Neural cell (in vitro differentiated cells): ENCODE measurements around the gene TIAM2. TPM values are rescaled to one million over a fixed set of nuclear protein-coding genes. Genes with fewer than 3 reads are reported as not detected.

ENCODE experiments used
- H2AFZ ChIP-seq: fragments of 200-600, 300-800 bp; sonication (generic), shearing (Covaris generic); 2 replicates; pipeline ENCODE4 v1.6.0; 2014; ENCODE audit warnings: low read depth, mild to moderate bottlenecking, antibody characterized with exemption, low read length, moderate library complexity
- H3F3A ChIP-seq: fragments of 200-600 bp; shearing (Covaris generic); 2 replicates; pipeline ENCODE4 v1.6.1; 2016; ENCODE audit warnings: mild to moderate bottlenecking, moderate library complexity, mixed read lengths, antibody characterized with exemption, low read length; ENCODE audit not compliant: insufficient read depth, poor library complexity, severe bottlenecking
- H3K27ac ChIP-seq: fragments of 200-600, 300-800 bp; sonication (generic), shearing (Covaris generic); 2 replicates; pipeline ENCODE4 v1.5.1; 2014; ENCODE audit warnings: mild to moderate bottlenecking, low read length, moderate library complexity
- H3K27me3 ChIP-seq: fragments of 300-800, 200-600 bp; sonication (generic), shearing (Covaris generic); 2 replicates; pipeline ENCODE4 v1.6.0; 2014; ENCODE audit warnings: mild to moderate bottlenecking, low read depth, low read length, moderate library complexity; ENCODE audit not compliant: insufficient read depth
- H3K36me3 ChIP-seq: fragments of 300-800, 200-600 bp; sonication (generic), shearing (Covaris generic); 2 replicates; pipeline ENCODE4 v1.5.1; 2014; ENCODE audit warnings: mild to moderate bottlenecking, antibody characterized with exemption, low read length, moderate library complexity; ENCODE audit not compliant: insufficient read depth
- H3K4me2 ChIP-seq: fragments of 300-800, 200-600 bp; sonication (generic), shearing (Covaris generic); 2 replicates; pipeline ENCODE4 v1.6.0; 2014; ENCODE audit warnings: mild to moderate bottlenecking, low read length
- H3K4me3 ChIP-seq: fragments of 300-800, 200-600 bp; sonication (generic), shearing (Covaris generic); 2 replicates; pipeline ENCODE4 v1.5.1; 2014; ENCODE audit warnings: mild to moderate bottlenecking, low read length, moderate library complexity
- H3K79me2 ChIP-seq: fragments of 200-600 bp; shearing (Covaris generic); replicated peaks from 2 replicates; pipeline ENCODE4 v1.6.0; 2014; ENCODE audit warnings: mild to moderate bottlenecking, low read length, moderate library complexity; ENCODE audit not compliant: insufficient read depth
- H3K9ac ChIP-seq: fragments of 300-800, 200-600 bp; sonication (generic), shearing (Covaris generic); 2 replicates; pipeline ENCODE4 v1.6.1; 2016; ENCODE audit warnings: mild to moderate bottlenecking, low read length, mixed read lengths
- H3K9me2 ChIP-seq: fragments of 200-600 bp; shearing (Covaris generic); 2 replicates; pipeline ENCODE4 v1.6.1; 2016; ENCODE audit warnings: mild to moderate bottlenecking, low read length, mixed read lengths; ENCODE audit not compliant: insufficient read depth
- H3K9me3 ChIP-seq: fragments of 200-600, 300-800 bp; sonication (generic), shearing (Covaris generic); 2 replicates; pipeline ENCODE4 v1.6.1; 2016; ENCODE audit warnings: mild to moderate bottlenecking, mixed run types, low read length, moderate library complexity, mixed read lengths
- H4K20me1 ChIP-seq: fragments of 200-600 bp; shearing (Covaris generic); 2 replicates; pipeline ENCODE4 v1.6.1; 2016; ENCODE audit warnings: mild to moderate bottlenecking, mixed run types; ENCODE audit not compliant: insufficient read depth
- CTCF ChIP-seq: fragments of 450-650 bp; IDR thresholded peaks from 2 replicates; pipeline ENCODE4 v1.5.1; 2014; ENCODE audit warnings: antibody characterized with exemption, mild to moderate bottlenecking, moderate library complexity; ENCODE audit not compliant: poor library complexity, severe bottlenecking
- EP300 ChIP-seq: fragments of 450-650 bp; conservative IDR thresholded peaks from 2 replicates; pipeline ENCODE4 v1.6.1; 2014; ENCODE audit warnings: antibody characterized with exemption, mild to moderate bottlenecking, moderate library complexity; ENCODE audit not compliant: poor library complexity, severe bottlenecking
- EZH2 ChIP-seq: fragments of 200-600, 300-800 bp; shearing (Covaris generic), sonication (generic); IDR thresholded peaks from 2 replicates; pipeline ENCODE4 v1.6.1; 2014; ENCODE audit warnings: antibody characterized with exemption, low read length, borderline replicate concordance, mild to moderate bottlenecking; ENCODE audit not compliant: insufficient read depth, poor library complexity, severe bottlenecking
- POLR2AphosphoS5 ChIP-seq: IDR thresholded peaks from 2 replicates; pipeline ENCODE4 v1.6.1; 2012
- REST ChIP-seq: IDR thresholded peaks from 2 replicates; pipeline ENCODE4 v1.6.1; 2012; ENCODE audit warnings: borderline replicate concordance
- SMC3 ChIP-seq: fragments of 450-650 bp; conservative IDR thresholded peaks from 2 replicates; pipeline ENCODE4 v1.6.1; 2014; ENCODE audit warnings: antibody characterized with exemption, mild to moderate bottlenecking, moderate library complexity; ENCODE audit not compliant: poor library complexity
- TAF1 ChIP-seq: IDR thresholded peaks from 2 replicates; pipeline ENCODE4 v1.6.1; 2012; ENCODE audit warnings: low read depth
- polyA plus RNA-seq: library from polyadenylated mRNA; depleted of rRNA; stranded (reverse); fragments of >200 nt; gene quantifications from 2 replicates; pipeline ENCODE4 v1.2.3, GENCODE V29; 2014

TIAM2 gene
- polyA plus RNA-seq, 1 donor from 2014 or later: 73.3 TPM

- no peak overlapping the region for H2AFZ ChIP-seq
These were observed 90.6 kb downstream of the TIAM2 start for GRCh38 chr6:155085582-155086257.

GRCh38 chr6:155088856-155089255, 93.7 kb downstream of the TIAM2 start:
- Histone ChIP-seq H3K36me3 (no peaks in the 10 kb centered on the region), H3K9me3 (no peaks in the 10 kb centered on the region), H3K27ac (no peak overlapping the region), H3K9ac (no peak overlapping the region), H3K79me2 (no peaks in the 10 kb centered on the region), H3F3A (no peaks in the 10 kb centered on the region), H3K9me2 (no peaks in the 10 kb centered on the region), H4K20me1 (no peaks in the 10 kb centered on the region), H3K27me3 (no peaks in the 10 kb centered on the region), H3K4me2 (no peak overlapping the region), H2AFZ (no peak overlapping the region), H3K4me3 (no peak overlapping the region)
- TF ChIP-seq EP300 (no peak), CTCF (no peak), POLR2AphosphoS5 (no peak), SMC3 (no peak), TAF1 (no peak), REST (no peak)

More at GRCh38 chr6:155085582-155086257, 90.6 kb downstream of the TIAM2 start:
- H3K4me3 ChIP-seq: no peak overlapping the region
- no peak overlapping the region for H3K9ac ChIP-seq
- no peak overlapping the region for H3K4me2 ChIP-seq
- H3K36me3 ChIP-seq: no peaks in the 10 kb centered on the region
- no peaks in the 10 kb centered on the region for H3K9me2 ChIP-seq
- no peaks in the 10 kb centered on the region for H4K20me1 ChIP-seq
- no peaks in the 10 kb centered on the region for H3F3A ChIP-seq
- TF ChIP-seq POLR2AphosphoS5 (peak; percentile 20), EP300 (peak; percentile 32), EZH2 (no peak)
- no peaks in the 10 kb centered on the region for H3K79me2 ChIP-seq
- H3K9me3 ChIP-seq: no peaks in the 10 kb centered on the region
- no peak overlapping the region for H3K27ac ChIP-seq
- H3K27me3 ChIP-seq: no peaks in the 10 kb centered on the region

GRCh38 chr6:155089746-155090145, 94.6 kb downstream of the TIAM2 start:
- H3K36me3 ChIP-seq: no peaks in the 10 kb centered on the region
- H4K20me1 ChIP-seq: no peaks in the 10 kb centered on the region
- H3K9ac ChIP-seq: no peak overlapping the region
- no peak overlapping the region for H3K4me2 ChIP-seq
- no peaks in the 10 kb centered on the region for H3F3A ChIP-seq
- no peaks in the 10 kb centered on the region for H3K9me3 ChIP-seq
- H2AFZ ChIP-seq: no peak overlapping the region
- no peaks in the 10 kb centered on the region for H3K79me2 ChIP-seq
- H3K27ac ChIP-seq: no peak overlapping the region
- H3K9me2 ChIP-seq: no peaks in the 10 kb centered on the region
- H3K4me3 ChIP-seq: no peak overlapping the region
- no peak for TF ChIP-seq REST
- no peak for TF ChIP-seq POLR2AphosphoS5
- TF ChIP-seq EP300: peak; percentile 49
- no peaks in the 10 kb centered on the region for H3K27me3 ChIP-seq
